H1 (cell line): ENCODE measurements around the gene DNASE1. TPM values are rescaled to one million over a fixed set of nuclear protein-coding genes. Genes with fewer than 3 reads are reported as not detected.

ENCODE experiments used
- ATF3 ChIP-seq: IDR thresholded peaks from 2 replicates; pipeline ENCODE4 v1.6.1; 2011; ENCODE audit warnings: low read depth, mild to moderate bottlenecking, low read length; ENCODE audit not compliant: insufficient read depth
- FOSL1 ChIP-seq: IDR thresholded peaks from 2 replicates; pipeline ENCODE4 v1.6.1; 2011; ENCODE audit warnings: mild to moderate bottlenecking, low read depth, low read length, moderate library complexity; ENCODE audit not compliant: insufficient read depth
- KDM1A ChIP-seq: fragments of 200-600, 300-600 bp; sonication (generic); IDR thresholded peaks from 2 replicates; pipeline ENCODE4 v1.7.1; 2016; ENCODE audit warnings: mild to moderate bottlenecking, low read length, borderline replicate concordance
- MAFK ChIP-seq: IDR thresholded peaks from 2 replicates; pipeline ENCODE4 v1.6.1; 2012; ENCODE audit warnings: low read depth, mild to moderate bottlenecking, improper control_type of control experiment, low read length
- NANOG ChIP-seq: IDR thresholded peaks from 2 replicates; pipeline ENCODE4 v1.6.1; 2011; ENCODE audit warnings: low read length, low read depth, mild to moderate bottlenecking, inconsistent platforms; ENCODE audit not compliant: insufficient read depth, poor library complexity, severe bottlenecking
- PHF8 ChIP-seq: fragments of 200-600 bp; sonication (generic); conservative IDR thresholded peaks from 2 replicates; pipeline ENCODE4 v1.7.1; 2012; ENCODE audit warnings: low read depth, mild to moderate bottlenecking, inconsistent platforms, low read length, moderate library complexity
- POLR2AphosphoS5 ChIP-seq: IDR thresholded peaks from 2 replicates; pipeline ENCODE4 v1.6.1; 2011; ENCODE audit warnings: low read depth, low read length
- POU5F1 ChIP-seq: IDR thresholded peaks from 2 replicates; pipeline ENCODE4 v1.6.1; 2011; ENCODE audit warnings: low read depth, mild to moderate bottlenecking, low read length, moderate library complexity
- ZNF274 ChIP-seq: IDR thresholded peaks from 2 replicates; pipeline ENCODE4 v1.7.0; 2012; ENCODE audit warnings: low read length, borderline replicate concordance; ENCODE audit errors: extremely low read depth
- polyA plus RNA-seq, 7 experiments: library from polyadenylated mRNA; depleted of rRNA in 3 of 7; stranded (reverse) in 5 of 7; unstranded in 2 of 7; fragments of >200 nt in 5 of 7; fragments of 200-250 nt in 2 of 7; gene quantifications; 1 replicate in 5 of 7; 2 replicates in 1 of 7; 4 replicates in 1 of 7; pipeline versions ENCODE4 v1.2.1 to v1.2.3, GENCODE V29; 2011 to 2013; ENCODE audit warnings: missing spikeins in 2 of 7, mixed read lengths in 2 of 7
- total RNA-seq: library from RNA; stranded (reverse); fragmentation: NEBNext Ultra II Directional; extraction: Animal tissue kit (Norgen Biotek cat#: 25700); gene quantifications from 2 replicates; pipeline ENCODE4 v1.2.1, GENCODE V29; 2021

Gene DNASE1
- total and polyA plus RNA-seq, 2 of the 8 experiments (the other 6 are each of a cell fraction or from before 2014, with no cell fraction given) = 11.5 to 16.7 TPM

GRCh38 chr16:3651461-3652372, 2.8 kb upstream of the DNASE1 start (continued):
- TF ChIP-seq ATF3 (no peak), PHF8 (no peak), MAFK (no peak), NANOG (no peak), ZNF274 (no peak), KDM1A (no peak), POLR2AphosphoS5 (no peak), POU5F1 (no peak), FOSL1 (no peak)
- TF ChIP-seq, all 59 proteins: peak for 0
